GM18511 (cell line): ENCODE results near the gene CEP135.

ENCODE experiments used
- ATAC-seq: cut with Tn5 transposase; IDR thresholded peaks from one replicate; pipeline ENCODE4 v1.9.1; 2021; ENCODE audit warnings: mild to moderate bottlenecking, moderate library complexity; ENCODE audit not compliant: unreplicated experiment

The CEP135 gene

GRCh38 chr4:56003606-56004005, 54.9 kb downstream of the CEP135 start:
- no peak for ATAC-seq

- no peak for ATAC-seq
Measured at GRCh38 chr4:56004235-56004634, 55.5 kb downstream of the CEP135 start.

GRCh38 chr4:56007154-56007553, 58.4 kb downstream of the CEP135 start:
- ATAC-seq = no peak

GRCh38 chr4:56008206-56008605, 59.5 kb downstream of the CEP135 start:
- no peak for ATAC-seq

DNA sequence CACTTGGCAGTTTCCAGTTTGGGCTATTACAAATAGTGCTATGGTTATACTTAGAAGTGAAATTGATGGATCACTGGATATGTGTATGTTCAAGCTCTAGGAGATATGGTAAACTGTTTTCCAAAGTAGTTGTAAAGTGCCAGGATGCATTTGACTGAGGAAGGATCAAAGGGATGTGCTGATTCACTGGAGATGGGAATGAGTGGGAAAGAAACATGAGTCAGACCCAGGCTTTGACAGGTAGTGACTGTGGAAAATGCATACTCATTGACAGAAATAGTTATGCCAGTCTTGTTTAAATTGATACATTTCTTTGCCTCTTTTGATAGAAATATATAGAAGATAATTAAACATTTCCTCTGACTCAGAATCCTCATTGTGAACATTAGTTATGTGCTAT, 77.9 kb downstream of the CEP135 start:
- no peak for ATAC-seq

- ATAC-seq = no peak
Measured at GRCh38 chr4:56028165-56028564, 79.4 kb downstream of the CEP135 start.

DNA sequence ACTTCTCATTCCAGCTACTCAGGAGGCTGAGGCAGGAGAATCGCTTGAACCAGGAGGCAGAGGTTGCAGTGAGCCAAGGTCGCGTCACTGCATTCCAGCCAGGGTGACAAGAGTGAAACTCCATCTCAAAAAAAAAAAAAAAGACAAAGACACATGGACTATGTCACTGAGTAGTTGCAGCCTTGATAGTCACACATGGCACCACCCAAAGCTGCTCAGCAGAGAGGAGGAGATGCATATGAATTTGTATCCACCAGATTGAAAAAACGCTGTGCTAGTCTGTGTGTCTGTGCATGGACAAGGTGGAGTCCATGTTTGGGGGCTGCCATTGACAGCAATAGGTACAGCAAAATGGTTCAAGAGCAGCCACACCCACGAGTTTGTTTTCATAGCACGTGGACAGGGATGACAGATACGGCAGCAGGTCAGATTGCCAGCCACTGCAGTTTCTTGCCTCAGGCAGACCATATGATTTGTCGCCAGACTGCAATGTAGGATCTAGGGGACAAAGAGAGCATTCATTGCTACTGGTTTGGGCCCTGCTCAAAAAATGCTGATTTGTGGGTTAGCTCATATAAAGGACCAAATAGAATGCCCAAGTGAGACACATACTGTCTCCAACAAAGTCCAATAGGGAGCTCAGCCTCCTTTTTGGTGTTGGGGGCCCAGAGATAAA, 89.9 kb downstream of the CEP135 start:
- ATAC-seq = no peak

DNA sequence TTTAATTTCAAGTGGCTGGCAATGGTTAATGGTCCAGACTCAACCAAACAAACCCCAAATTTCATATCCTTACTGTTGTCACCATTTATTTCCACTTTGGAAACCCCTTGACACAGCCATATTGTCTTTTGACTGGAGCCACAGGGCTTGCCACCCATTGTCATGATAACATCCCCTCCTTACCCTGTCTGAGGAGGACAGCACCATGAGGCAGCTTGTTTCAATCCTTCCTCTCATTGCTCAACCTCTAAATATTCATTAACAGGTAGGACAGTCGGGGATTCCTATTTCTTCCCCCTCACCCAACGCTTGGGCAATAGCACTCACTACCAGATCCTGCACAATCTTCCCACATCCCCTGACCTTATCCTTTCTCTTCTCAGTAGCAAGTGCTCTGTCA, 92.1 kb downstream of the CEP135 start:
- no peak for ATAC-seq

GRCh38 chr4:56042225-56042624, 93.5 kb downstream of the CEP135 start:
- ATAC-seq = no peak

GRCh38 chr4:56048383-56048701, 99.6 kb downstream of the CEP135 start:
- ATAC-seq = no peak

GRCh38 chr4:56048702-56049431, 100.1 kb downstream of the CEP135 start:
- ATAC-seq = peak; percentile 96

GRCh38 chr4:56050625-56051024, 101.9 kb downstream of the CEP135 start:
- no peak for ATAC-seq

DNA sequence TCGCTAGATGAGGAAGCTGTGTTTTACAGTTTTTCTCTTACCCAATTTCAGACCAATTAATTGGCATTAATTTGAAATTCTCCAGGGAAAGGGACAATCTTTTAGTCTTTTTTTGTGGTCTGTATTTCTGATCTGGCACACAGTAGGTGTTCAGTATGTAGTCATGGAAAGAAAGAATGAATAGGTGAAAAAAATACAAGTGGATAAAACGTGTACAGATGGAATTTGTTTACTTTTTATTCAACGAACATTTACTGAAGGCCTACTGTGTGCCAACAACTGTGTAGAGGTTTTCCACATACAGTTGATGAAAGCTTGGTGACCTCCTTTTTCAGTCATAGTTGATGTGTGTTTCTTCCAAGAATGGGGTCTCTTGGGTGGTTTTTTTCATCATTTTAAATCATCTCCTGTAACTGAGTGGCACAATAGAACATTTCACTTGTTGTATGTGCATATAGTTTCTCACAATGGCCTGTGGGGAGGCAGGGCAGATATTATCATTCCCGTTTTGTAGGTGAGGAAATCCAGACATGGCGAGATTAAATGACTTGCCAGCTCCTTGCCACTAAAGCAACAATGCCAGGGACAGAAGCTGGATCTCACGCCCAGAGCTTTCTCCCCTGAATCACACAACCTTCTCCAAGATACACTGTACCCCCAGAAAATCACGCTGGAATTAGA, 102.4 kb downstream of the CEP135 start:
- ATAC-seq = no peak

- ATAC-seq = no peak
Measured at GRCh38 chr4:56051710-56052075, 102.9 kb downstream of the CEP135 start.

DNA sequence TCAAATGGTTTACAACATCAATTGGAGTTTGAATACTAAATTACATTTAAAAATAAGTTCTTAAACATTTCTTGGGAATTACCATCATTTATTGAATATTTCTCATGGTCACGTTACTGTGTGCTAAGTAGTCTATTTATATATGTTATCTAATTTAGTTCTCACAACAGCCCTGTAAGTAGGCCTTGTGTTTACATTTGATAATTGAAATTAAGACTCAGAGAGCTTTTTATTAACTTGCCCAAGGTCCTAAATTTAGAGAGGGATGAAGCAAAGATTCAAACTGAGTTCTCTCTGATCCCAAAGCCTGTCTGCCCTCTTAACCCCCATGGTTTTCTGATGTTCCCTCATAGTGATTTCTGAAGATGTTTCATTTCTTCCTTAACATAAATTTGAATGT, 103.7 kb downstream of the CEP135 start:
- no peak for ATAC-seq

DNA sequence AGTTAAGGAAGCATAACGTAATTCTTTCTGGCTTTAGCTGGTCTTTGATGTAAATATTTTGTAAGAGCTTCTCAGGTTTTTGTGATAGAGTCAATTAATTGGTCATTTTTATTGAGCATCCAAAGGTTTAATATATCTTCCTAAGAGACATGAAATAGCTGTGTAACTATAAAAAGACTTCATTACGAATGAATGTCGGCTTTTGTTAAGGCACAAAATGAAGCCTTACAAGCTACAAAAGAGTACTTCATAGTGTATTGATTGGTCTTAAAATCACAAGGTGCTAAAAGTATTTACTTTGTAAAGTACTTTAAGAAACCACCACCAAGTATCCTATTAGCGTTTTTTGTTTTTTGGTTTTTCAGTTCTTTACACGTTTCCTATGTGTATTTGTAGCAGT, 104.2 kb downstream of the CEP135 start:
- ATAC-seq = no peak

DNA sequence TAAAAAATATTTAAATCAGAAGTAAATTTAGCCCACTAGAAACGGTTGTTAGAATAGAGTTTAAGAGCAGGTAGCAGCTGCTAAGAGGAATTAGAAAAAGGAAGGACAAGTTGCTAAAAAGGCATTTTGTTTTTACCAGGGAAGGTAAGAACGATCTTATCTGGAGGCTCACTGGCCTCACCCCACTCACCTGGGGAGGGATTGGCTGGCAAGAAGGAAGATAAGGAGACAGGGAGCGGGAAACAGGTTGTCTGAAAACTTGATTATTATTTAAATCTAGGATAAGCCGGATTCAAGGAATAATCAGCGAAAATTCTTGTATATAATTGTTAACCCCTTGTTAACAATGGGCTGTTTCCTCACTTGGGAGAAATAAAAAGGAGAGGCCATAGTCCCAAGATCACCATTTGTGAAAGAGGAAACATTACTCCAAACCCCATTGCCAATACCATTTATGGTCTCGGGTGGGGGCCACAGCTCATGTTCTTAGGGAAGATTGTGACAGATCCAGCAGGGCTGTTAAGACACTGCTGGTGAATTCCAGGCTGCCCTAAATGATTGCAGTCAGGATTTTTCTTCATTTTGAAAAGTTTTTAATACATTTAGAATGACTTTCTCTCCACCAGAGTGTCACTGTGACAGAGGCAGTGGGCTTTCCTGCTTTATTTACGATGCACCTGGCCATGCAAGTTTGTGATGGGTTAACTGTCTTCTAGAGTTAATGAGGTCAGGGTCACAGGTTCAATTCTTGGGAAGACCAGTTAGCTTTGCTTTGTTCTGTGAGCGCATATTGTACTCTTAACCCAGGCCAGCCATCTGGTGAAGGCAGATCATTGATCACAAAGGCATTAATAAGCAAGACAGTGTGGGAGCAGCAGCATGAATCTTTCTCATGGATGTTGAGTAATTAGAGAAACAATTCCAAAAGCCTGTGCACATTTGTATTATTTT, 106.6 kb downstream of the CEP135 start:
- ATAC-seq = no peak

- ATAC-seq = no peak
Measured at GRCh38 chr4:56055991-56056390, 107.2 kb downstream of the CEP135 start.

- no peak for ATAC-seq
Measured at GRCh38 chr4:56058555-56058954, 109.8 kb downstream of the CEP135 start.

- ATAC-seq = no peak
Measured at GRCh38 chr4:56060036-56060435, 111.3 kb downstream of the CEP135 start.

GRCh38 chr4:56062106-56062505, 113.4 kb downstream of the CEP135 start:
- no peak for ATAC-seq
